Gastroesophageal sphincter (tissue), 3 donors: ENCODE results near the gene MZB1.

Experiments used
- CTCF ChIP-seq, 4 experiments: fragments of 200-600 bp in 2 of 4; fragments of 450-650 bp in 2 of 4; sonication (generic) in 1 of 4; IDR thresholded peaks; one replicate each; pipeline ENCODE4 v1.5.1; 2017 to 2019; ENCODE audit warnings: antibody characterized with exemption in 4 of 4, mild to moderate bottlenecking in 2 of 4, moderate library complexity in 2 of 4
- POLR2A ChIP-seq, 2 donors: fragments of 450-650 bp; IDR thresholded peaks; one replicate each; pipeline ENCODE4 v1.6.1; 2017; ENCODE audit warnings: antibody characterized with exemption in 2 of 2, mild to moderate bottlenecking in 2 of 2, moderate library complexity in 1 of 2

GRCh38 chr5:139383275-139383992 is 6.3 kb downstream of the MZB1 start, which contains the start of gene SLC23A1:
- TF ChIP-seq POLR2A (IDR thresholded peaks at IDR 0.05) (no peak), CTCF (IDR thresholded peaks at IDR 0.05) (no peak)
